NT2/D1 (cell line): ENCODE results near the gene ALG1.

Experiments
- DNase-seq: peaks from one replicate; pipeline ENCODE4 v3.0.0-alpha.2; 2011; ENCODE audit warnings: low read depth, low spot score
- H3K27me3 ChIP-seq: 2 replicates; pipeline ENCODE4 v1.6.0; 2011; ENCODE audit warnings: mild to moderate bottlenecking; ENCODE audit not compliant: insufficient read length, insufficient read depth
- H3K36me3 ChIP-seq: 2 replicates; pipeline ENCODE4 v1.6.1; 2011; ENCODE audit warnings: mild to moderate bottlenecking, low read length, mixed read lengths; ENCODE audit not compliant: insufficient read depth, insufficient read length
- H3K4me1 ChIP-seq: 2 replicates; pipeline ENCODE4 v1.5.1; 2011; ENCODE audit not compliant: insufficient read depth, insufficient read length
- H3K4me3 ChIP-seq: 2 replicates; pipeline ENCODE4 v1.5.1; 2011; ENCODE audit warnings: low read depth; ENCODE audit not compliant: insufficient read length
- H3K9ac ChIP-seq: 2 replicates; pipeline ENCODE4 v1.6.0; 2011; ENCODE audit warnings: low read depth; ENCODE audit not compliant: insufficient read length
- H3K9me3 ChIP-seq: 2 replicates; pipeline ENCODE4 v1.5.1; 2011; ENCODE audit warnings: mild to moderate bottlenecking, low read length; ENCODE audit not compliant: insufficient read depth
- SUZ12 ChIP-seq: IDR thresholded peaks from 2 replicates; pipeline ENCODE4 v1.6.1; 2011; ENCODE audit not compliant: insufficient read length, insufficient read depth; ENCODE audit errors: extremely low read depth
- YY1 ChIP-seq: IDR thresholded peaks from 2 replicates; pipeline ENCODE4 v1.6.1; 2011; ENCODE audit not compliant: insufficient read length, insufficient read depth
- ZNF274 ChIP-seq: IDR thresholded peaks from 2 replicates; pipeline ENCODE4 v1.6.1; 2011; ENCODE audit warnings: mild to moderate bottlenecking, low read depth, low read length

ALG1 gene, protein sequence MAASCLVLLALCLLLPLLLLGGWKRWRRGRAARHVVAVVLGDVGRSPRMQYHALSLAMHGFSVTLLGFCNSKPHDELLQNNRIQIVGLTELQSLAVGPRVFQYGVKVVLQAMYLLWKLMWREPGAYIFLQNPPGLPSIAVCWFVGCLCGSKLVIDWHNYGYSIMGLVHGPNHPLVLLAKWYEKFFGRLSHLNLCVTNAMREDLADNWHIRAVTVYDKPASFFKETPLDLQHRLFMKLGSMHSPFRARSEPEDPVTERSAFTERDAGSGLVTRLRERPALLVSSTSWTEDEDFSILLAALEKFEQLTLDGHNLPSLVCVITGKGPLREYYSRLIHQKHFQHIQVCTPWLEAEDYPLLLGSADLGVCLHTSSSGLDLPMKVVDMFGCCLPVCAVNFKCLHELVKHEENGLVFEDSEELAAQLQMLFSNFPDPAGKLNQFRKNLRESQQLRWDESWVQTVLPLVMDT

DNA sequence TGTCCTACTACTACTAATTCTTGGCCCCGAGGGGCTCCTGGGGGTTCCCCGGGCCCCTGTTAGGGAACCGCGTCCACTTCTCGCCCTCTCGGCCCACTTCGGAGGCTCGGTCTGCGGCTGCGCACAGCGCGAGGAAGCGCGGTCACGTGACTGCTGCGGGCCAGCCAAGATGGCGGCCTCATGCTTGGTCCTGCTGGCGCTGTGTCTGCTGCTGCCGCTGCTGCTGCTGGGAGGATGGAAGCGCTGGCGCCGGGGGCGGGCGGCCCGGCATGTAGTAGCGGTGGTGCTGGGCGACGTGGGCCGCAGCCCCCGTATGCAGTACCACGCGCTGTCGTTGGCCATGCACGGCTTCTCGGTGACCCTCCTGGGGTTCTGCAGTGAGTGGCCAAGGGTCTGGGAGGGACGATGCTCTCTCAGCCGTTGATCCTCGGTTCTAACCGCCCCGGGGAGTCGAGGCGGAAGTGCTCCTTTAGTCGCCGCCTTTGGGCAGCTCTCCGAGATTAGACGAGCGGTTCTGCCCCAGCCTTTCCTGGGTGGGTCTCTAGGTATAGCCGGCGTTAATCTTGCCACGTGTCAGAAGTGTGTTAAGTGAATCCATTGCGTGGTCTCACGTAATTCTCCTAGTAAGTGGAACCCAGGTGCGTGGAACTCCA is at the start of gene ALG1:
TSS of gene ALG1 (plus strand) at position 163 of the 653 bp plus-strand sequence. CDS start at position 170, 7 bp downstream.
- H3K36me3 ChIP-seq = peaks cover 36% of the 10 kb centered on the region
- H3K9me3 ChIP-seq = no peaks in the 10 kb centered on the region
- H3K9ac ChIP-seq = peak within 1 kb of the TSS; percentile 93
- H3K4me1 ChIP-seq = no peaks in the 10 kb centered on the region
- DNase-seq = peak; percentile 71
- peak within 1 kb of the TSS; percentile 91 for H3K4me3 ChIP-seq
- TF ChIP-seq SUZ12 (no peak), ZNF274 (no peak), YY1 (peak; percentile 94)
- H3K27me3 ChIP-seq = no peaks in the 10 kb centered on the region

DNA sequence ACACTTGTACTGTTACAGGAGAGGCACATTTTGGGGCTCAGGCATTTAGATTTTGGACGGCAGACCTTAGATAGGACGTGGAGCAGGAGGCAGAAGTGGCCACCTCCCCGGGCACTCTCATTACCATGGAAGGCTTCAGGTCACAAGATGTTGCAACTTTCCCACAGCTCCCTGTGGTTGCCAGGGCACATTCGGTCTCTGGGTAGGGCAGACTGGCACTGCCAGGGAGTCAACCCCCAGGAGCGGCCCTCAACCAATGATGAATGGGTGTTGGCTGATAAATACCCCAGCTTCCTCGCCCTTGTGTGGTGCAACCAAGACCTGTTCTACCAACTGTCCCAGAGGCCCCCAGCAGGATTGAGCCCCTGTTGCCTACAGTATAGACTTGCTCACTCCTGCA is 49.1 kb upstream of the ALG1 start:
- Histone ChIP-seq H3K27me3 (no peaks in the 10 kb centered on the region), H3K4me3 (no peak overlapping the region), H3K36me3 (peaks cover 16% of the 10 kb centered on the region), H3K9ac (no peak overlapping the region), H3K4me1 (peaks cover 15% of the 10 kb centered on the region), H3K9me3 (no peaks in the 10 kb centered on the region)
- DNase-seq = no peak
- TF ChIP-seq ZNF274 (no peak), YY1 (no peak), SUZ12 (no peak)

DNA sequence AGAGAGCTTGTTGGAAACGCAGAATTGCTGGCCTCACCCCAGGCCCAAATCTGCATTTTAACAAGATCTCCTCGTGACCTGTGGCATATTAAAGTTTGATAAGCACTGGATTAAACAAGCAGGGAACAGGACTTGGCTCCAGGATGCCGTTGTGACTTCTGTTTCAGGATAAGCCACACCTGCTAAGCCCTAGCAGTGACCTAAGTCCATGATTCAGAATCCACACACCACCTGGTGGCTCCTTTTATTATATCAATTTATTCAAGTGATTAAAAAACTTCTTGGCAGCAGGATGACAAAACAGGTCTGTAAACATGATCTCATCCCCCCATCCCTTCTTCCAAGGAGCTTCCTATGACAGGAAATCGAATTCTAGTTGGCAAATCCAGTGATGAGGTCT is 47.0 kb upstream of the ALG1 start:
- Histone ChIP-seq H3K9ac (peak overlapping the region; percentile 39), H3K4me1 (peaks cover 15% of the 10 kb centered on the region), H3K4me3 (no peak overlapping the region), H3K36me3 (peaks cover 32% of the 10 kb centered on the region), H3K9me3 (no peaks in the 10 kb centered on the region), H3K27me3 (no peaks in the 10 kb centered on the region)
- no peak for DNase-seq
- TF ChIP-seq ZNF274 = no peak
- no peak for TF ChIP-seq YY1
- no peak for TF ChIP-seq SUZ12

DNA sequence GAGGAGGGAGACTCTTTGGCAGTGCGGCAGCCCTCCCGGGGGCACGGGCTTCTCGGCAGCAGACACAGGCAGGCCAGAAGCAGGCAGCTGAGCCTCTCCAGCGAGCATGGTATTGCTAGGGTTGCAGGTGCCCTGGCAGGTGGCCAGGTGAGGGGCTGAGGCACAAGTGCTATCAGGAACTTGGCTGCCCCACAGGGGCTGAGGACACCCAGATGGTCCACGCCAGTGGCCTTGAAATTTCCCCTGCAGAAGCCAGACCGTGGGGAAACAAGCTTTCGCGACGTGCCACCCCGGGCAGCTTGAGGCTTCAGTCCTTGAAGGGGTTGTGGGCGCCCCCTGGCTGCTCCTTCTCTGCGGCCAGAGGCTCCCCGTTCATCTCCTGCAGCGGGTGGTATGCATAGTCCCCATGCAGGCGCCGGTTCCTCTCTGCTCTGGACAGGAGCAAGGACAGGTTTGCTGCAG is 46.4 kb upstream of the ALG1 start:
- Histone ChIP-seq H3K9me3 (no peaks in the 10 kb centered on the region), H3K4me1 (peaks cover 15% of the 10 kb centered on the region), H3K27me3 (no peaks in the 10 kb centered on the region), H3K36me3 (peaks cover 33% of the 10 kb centered on the region), H3K4me3 (no peak overlapping the region), H3K9ac (peak overlapping the region; percentile 39)
- DNase-seq = peak; percentile 50
- no peak for TF ChIP-seq SUZ12
- no peak for TF ChIP-seq ZNF274
- TF ChIP-seq YY1 = no peak

DNA sequence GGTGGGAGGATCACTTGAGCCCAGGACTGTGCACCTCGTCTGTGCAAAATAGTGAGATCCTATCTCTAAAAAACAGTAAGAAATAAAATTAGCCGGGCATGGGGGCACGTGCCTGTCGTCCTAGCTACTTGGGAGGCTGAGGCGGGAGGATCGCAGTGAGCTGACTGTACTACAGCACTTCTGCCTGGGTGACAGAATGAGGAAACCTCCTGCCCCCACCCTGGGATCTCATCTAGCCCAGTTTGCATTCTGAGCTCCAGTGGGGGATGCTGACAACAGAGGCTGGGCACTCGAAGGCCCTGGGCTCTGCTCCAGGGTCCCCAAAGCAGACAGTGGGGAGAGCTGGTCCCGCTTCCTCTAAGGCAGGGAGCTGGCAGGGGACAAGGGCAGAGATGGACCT is 45.0 kb upstream of the ALG1 start:
- H3K36me3 ChIP-seq = peaks cover 42% of the 10 kb centered on the region
- TF ChIP-seq YY1 (no peak), SUZ12 (no peak), ZNF274 (no peak)

DNA sequence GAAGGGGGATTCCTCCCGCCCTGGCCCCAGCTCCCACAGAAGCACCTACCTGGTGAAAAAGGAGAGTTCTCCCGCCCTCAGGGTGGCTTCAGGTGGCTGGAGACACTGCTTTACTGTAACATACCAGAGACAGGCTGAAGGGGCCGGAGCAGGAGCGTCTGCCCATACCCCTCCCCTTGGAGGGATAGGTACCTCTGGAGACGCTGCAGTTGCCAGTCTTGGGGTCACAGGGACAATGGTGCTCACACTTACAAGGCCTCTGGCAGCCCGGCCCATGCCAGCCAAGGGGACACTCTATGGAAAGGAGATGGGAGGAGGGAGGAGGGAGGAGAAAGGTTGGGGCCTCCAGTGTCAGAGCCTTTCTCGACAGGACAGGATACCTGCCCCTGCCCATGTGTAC is 44.6 kb upstream of the ALG1 start:
- TF ChIP-seq ZNF274 = no peak
- TF ChIP-seq SUZ12 = no peak
- no peak for TF ChIP-seq YY1
- no peak for DNase-seq
- Histone ChIP-seq H3K9me3 (no peaks in the 10 kb centered on the region), H3K9ac (no peak overlapping the region), H3K4me1 (peaks cover 11% of the 10 kb centered on the region), H3K36me3 (peaks cover 46% of the 10 kb centered on the region), H3K4me3 (no peak overlapping the region), H3K27me3 (no peaks in the 10 kb centered on the region)

More for the DNA sequence above, 45.0 kb upstream of the ALG1 start:
- Histone ChIP-seq H3K27me3 (no peaks in the 10 kb centered on the region), H3K4me1 (peaks cover 11% of the 10 kb centered on the region), H3K9me3 (no peaks in the 10 kb centered on the region), H3K4me3 (no peak overlapping the region), H3K9ac (peak overlapping the region; percentile 44)
- DNase-seq = no peak

DNA sequence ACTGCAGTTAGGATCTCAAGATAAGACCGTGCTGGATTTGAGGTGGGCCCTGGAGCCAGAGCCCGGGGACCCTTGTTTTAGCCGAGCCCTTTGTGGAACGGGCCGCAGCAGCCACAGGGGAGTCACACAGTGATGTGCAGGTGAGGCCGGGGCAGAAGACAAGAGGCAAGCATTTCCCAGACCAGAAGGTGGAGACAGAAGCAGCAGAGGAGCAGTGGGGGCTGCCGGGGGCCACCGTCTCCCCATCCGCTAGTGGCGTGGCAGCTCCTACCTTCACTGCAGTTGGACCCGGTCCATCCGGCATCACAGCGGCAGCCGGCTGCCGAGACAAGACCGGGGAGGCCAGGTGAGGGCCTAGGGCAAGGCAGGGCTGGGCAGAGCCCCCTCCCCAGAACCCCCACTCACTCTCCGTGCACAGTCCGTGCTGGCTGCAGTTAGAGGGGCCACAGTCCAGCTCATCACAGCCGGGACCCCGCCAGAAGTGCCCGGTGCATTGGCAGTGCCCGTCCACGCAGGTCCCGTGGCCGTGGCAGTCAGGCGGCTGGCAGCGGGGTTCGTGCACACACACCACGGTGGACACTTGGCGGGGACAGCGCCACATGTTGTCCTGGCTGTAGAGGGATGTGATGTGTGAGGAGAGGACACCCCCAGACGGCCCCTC is 43.9 kb upstream of the ALG1 start:
- H3K4me1 ChIP-seq = peaks cover 11% of the 10 kb centered on the region
- H3K9ac ChIP-seq = no peak overlapping the region
- TF ChIP-seq ZNF274 (no peak), SUZ12 (no peak), YY1 (no peak)
- H3K9me3 ChIP-seq = no peaks in the 10 kb centered on the region
- H3K27me3 ChIP-seq = peaks cover 2% of the 10 kb centered on the region
- no peak for DNase-seq
- H3K4me3 ChIP-seq = no peak overlapping the region
- H3K36me3 ChIP-seq = peaks cover 46% of the 10 kb centered on the region
